ENCODE data around the gene TTC7B.

GRCh38 chr14:90530523-90530922 lies 285.7 kb downstream of the TTC7B start:
- TF ChIP-seq CTCF (IDR thresholded peaks at IDR 0.05): no peak
- TF ChIP-seq POLR2A (IDR thresholded peaks at IDR 0.05): no peak

All from esophagus squamous epithelium (tissue), 4 donors.